ENCODE data around the gene CCDC7. TPM values are rescaled to one million over a fixed set of nuclear protein-coding genes. Genes with fewer than 3 reads are reported as not detected.

Gene CCDC7
- total and polyA plus RNA-seq, 5 experiments from 2014 or later: 8.9 to 94.5 (median 26.0) TPM

Other genes with a start within 250 kb of the CCDC7 start
- 100 to 1,000 TPM; 128 to 131 TPM for gene EPC1, start 99.0 kb upstream of the CCDC7 start, total RNA-seq
- 10 to 100 TPM; 36.9 to 48.5 (median 46.2) TPM for gene EPC1, start 99.0 kb upstream of the CCDC7 start, polyA plus RNA-seq